Mammary epithelial cell (primary cell): Measurements from ENCODE around the gene ZC3H12A.

ENCODE experiments used
- EZH2 ChIP-seq: IDR thresholded peaks from 2 replicates; pipeline ENCODE4 v1.6.1; 2012; ENCODE audit warnings: low read length, inconsistent platforms, borderline replicate concordance
- TF ChIP-seq, protein P1 (sequence below), 2 donors: IDR thresholded peaks in 1 of 2; conservative IDR thresholded peaks in 1 of 2; 2 replicates each; pipeline ENCODE4 v1.5.1; 2011 to 2012; ENCODE audit warnings: inconsistent platforms in 2 of 2, low read length in 2 of 2, mild to moderate bottlenecking in 2 of 2, control low read depth in 1 of 2, low read depth in 1 of 2; ENCODE audit not compliant: insufficient read depth in 1 of 2; ENCODE audit errors: extremely low read depth in 1 of 2

DNA sequence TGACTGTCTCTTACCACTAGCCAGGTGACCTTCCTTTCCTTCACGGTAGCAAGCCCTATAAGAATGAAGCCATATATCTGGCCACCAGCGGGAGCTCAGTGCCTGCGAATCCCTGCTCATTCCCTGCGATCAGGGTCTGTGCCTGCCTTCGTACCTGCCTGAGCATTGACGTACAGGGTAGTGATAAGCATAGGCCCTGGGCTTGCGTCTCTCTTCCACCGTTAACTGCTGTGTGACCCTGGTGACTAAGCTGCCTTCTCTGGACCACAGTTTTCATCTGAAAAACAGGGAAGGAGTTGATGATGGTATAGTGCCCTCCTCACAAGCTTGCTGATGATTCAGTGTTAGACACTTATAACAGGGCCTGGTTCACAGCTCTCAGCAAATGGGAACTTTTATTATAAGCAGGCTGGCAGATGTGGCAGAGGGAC lies 4.1 kb downstream of the ZC3H12A start:
- TF ChIP-seq, protein P1, sequence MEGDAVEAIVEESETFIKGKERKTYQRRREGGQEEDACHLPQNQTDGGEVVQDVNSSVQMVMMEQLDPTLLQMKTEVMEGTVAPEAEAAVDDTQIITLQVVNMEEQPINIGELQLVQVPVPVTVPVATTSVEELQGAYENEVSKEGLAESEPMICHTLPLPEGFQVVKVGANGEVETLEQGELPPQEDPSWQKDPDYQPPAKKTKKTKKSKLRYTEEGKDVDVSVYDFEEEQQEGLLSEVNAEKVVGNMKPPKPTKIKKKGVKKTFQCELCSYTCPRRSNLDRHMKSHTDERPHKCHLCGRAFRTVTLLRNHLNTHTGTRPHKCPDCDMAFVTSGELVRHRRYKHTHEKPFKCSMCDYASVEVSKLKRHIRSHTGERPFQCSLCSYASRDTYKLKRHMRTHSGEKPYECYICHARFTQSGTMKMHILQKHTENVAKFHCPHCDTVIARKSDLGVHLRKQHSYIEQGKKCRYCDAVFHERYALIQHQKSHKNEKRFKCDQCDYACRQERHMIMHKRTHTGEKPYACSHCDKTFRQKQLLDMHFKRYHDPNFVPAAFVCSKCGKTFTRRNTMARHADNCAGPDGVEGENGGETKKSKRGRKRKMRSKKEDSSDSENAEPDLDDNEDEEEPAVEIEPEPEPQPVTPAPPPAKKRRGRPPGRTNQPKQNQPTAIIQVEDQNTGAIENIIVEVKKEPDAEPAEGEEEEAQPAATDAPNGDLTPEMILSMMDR (conservative IDR thresholded peaks at IDR 0.05 in 1 of 2, IDR thresholded peaks at IDR 0.05 in 1 of 2; ENCODE audit: extremely low read depth in 1 of 2, insufficient read depth in 1 of 2, low read depth in 1 of 2, low read length in 2 of 2): no peak
- no peak for TF ChIP-seq EZH2
